GM18498 (cell line): ENCODE results near the gene ABCC1.
"Not testable (repeated sequence)": the region's sequence is repeated elsewhere in the genome, so short reads cannot be mapped to it uniquely, and the experiment has no call there.

ENCODE experiments used
- ATAC-seq: cut with Tn5 transposase; IDR thresholded peaks from one replicate; pipeline ENCODE4 v1.9.1; 2021; ENCODE audit warnings: mild to moderate bottlenecking, moderate library complexity; ENCODE audit not compliant: unreplicated experiment

Gene ABCC1

DNA sequence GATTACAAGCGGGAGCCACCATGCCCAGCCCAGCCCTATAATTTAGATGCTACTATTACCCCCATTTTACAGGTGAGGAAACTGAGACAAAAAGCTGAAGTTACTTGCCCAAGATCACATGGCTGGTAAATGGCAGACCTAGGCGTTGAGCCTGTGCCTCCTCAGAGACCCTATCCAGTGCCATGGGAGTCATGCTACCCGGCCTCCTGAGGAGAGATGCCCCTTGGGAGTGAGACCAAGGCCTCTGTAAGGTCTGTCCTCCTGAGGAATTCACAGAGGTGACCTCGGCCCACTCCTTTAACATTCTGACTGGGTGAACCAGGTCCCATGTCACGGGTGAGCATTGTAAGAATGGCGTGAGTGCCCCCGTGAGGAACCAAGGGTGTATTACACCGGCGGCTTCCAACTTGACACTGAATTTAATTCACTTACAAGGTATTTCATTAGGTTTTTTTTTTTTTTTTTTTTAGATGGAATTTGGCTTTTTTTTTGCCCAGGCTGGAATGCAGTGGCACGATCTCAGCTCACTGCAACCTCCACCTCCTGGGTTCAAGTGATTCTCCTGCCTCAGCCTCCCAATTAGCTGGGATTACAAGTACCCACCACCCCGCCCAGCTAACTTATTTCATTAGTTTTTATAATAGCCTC is 178.2 kb downstream of the ABCC1 start:
- ATAC-seq = no peak

- ATAC-seq = no peak
These were observed 181.8 kb downstream of the ABCC1 start for GRCh38 chr16:16131204-16131603.

DNA sequence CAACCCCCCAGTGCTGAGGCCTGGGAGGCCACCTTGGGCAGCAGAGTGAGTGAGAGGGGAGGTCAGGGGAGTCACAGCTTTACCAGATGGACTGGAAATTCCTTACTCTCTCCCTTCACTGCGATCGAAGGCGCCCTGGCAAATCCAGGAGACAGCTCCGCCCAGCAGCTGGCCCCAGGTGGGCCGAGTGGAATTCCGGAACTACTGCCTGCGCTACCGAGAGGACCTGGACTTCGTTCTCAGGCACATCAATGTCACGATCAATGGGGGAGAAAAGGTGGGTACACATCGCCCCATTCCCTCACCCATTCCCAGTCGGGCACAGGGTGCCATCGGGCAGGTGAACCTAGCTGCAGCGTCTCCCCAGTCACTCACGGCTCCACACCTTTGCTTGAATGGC is 182.2 kb downstream of the ABCC1 start:
- ATAC-seq = no peak

DNA sequence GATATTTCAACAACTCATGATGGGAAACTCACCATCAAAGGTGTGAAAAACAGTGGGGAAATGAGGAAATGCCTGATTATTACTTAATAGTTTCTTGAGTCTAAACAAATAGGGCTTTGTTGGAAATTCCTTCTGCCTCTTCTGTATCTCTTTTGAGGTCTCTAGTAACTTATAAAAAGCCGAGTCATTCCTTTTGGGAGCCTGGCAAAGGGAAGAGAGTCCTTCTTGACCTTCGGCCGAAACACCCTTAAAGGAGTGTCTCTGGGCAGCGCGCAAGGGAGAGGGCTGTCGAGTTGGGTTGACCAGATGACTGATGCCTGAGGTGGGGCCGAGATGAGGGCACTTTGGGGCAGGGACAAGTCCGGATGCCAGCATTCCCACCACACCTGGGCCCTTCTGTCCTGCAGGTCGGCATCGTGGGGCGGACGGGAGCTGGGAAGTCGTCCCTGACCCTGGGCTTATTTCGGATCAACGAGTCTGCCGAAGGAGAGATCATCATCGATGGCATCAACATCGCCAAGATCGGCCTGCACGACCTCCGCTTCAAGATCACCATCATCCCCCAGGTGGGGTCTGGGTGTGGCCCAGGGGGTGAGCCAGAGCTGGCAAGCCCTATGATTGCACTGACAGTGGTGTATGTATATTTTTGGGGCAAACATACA is 184.7 kb downstream of the ABCC1 start:
- ATAC-seq = no peak

DNA sequence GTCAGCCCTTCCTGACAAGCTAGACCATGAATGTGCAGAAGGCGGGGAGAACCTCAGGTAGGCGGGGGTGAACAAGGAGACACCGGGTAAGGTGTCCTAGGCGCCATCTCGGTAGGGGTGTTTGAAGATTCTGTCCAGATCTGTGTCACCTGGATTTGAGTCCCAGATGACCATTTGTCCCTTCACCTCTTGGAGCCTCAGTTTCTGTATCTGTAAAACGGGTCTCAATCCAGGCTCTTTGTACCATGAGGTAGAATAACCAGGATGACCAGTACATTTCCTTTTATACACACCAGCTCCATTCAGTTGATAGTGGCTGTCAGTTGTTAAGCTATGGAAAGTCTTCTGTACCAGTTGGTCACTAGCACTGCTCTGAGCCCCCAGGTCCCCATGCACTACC is 187.2 kb downstream of the ABCC1 start:
- no peak for ATAC-seq

DNA sequence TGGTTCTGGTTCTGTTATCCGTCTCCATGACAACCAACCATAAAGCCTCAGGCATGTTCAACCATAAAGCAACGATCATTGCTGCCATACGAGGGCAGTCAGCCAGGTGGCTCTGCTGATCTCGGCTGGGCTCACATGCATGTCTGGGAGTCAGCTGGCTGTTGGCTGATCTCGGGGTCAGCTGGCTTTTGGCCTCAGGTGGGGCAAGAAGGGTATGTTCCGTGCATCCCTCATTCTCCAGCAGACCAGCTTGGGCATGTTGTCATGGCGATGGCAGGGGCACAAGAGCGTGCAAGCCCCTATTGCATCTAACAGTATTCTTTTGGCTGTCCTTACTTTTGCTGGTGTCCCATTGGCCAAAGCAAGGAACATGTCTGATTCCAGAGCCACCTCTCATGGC is 187.7 kb downstream of the ABCC1 start:
- no peak for ATAC-seq

GRCh38 chr16:16138034-16138635 is 188.7 kb downstream of the ABCC1 start:
- ATAC-seq = no peak

DNA sequence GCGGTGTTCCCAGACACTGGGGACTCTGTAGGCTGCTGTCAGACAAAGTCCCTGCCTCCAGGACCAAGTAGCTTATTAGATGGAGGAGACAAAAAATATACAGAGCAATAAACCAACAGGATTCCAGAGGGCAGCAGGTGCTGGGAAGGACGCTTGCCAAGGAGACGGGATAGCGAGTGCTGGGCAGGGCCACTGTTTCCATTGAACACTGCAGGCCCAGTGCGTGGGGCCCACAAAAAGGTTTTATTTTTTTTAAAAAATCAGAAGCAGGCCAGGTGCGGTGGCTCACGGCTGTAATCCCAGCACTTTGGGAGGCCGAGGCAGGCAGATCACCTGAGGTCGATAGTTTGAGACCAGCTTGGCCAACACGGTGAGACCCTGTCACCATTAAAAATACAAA is 189.6 kb downstream of the ABCC1 start:
- no peak for ATAC-seq

DNA sequence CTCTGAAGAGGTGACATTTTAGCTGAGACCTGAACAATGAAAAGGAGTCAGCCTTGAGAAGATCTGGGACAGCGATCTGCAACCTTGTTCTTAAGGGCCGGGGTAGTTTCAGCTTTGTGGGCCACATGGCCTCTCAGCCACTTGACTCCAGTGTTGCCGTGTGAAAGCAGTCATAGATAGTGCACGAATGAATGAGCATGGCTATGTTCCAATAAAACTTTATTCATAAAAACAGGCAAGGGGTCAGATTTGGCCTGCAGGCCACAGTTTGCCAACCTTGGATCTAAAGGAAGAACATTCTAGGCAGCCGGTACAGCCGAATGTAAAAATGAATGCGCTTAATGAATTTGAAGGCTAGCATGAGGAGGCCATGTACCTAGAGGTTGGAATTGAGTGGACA is 190.4 kb downstream of the ABCC1 start:
- no peak for ATAC-seq

- no peak for ATAC-seq
These were observed 191.1 kb downstream of the ABCC1 start for GRCh38 chr16:16140537-16140936.

GRCh38 chr16:16141141-16141540 is 191.7 kb downstream of the ABCC1 start:
- no peak for ATAC-seq

- no peak for ATAC-seq
These were observed 192.5 kb downstream of the ABCC1 start for GRCh38 chr16:16141784-16142396.

GRCh38 chr16:16143038-16143763 is 193.8 kb downstream of the ABCC1 start:
- ATAC-seq = no peak

DNA sequence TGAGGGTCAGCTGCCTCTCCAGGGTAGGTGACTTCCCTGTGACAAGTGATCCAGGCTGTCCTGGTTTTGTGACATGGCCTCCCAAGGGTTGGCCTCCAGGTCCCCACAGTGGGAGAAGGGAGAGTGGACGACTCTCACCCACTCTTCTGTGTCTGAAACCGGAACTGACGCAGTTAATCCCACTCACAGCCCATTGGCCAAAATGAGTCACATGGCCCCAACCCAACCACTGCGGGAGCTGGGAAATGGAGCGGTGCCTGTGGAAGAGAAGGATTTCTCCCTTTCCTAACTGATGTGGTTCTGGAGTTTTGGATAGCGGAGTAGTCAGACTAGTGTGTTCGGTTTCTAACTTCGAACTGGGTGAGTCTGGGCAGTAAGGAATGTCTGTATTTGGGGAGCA is 194.5 kb downstream of the ABCC1 start:
- ATAC-seq = no peak

DNA sequence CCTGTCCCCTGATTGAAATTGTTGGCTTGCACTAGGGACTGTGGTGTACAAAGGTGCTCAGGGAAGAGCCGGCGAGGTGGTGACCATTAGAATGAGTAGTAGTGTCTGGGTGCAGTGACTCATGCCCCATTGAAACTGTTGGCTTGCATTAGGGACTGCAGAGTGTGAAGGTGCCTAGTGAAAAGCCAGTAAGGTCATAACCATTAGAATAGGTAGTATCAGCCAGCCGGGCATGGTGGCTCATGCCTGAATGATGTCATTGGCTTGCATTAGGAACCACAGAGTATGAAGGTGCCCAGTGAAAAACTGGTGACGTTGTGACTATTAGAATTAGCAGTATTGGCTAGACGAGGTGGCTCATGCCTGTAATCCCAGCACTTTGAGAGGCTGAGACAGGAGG is 195.0 kb downstream of the ABCC1 start:
- ATAC-seq = no peak

- no peak for ATAC-seq
These were observed 195.9 kb downstream of the ABCC1 start for GRCh38 chr16:16145286-16145685.

DNA sequence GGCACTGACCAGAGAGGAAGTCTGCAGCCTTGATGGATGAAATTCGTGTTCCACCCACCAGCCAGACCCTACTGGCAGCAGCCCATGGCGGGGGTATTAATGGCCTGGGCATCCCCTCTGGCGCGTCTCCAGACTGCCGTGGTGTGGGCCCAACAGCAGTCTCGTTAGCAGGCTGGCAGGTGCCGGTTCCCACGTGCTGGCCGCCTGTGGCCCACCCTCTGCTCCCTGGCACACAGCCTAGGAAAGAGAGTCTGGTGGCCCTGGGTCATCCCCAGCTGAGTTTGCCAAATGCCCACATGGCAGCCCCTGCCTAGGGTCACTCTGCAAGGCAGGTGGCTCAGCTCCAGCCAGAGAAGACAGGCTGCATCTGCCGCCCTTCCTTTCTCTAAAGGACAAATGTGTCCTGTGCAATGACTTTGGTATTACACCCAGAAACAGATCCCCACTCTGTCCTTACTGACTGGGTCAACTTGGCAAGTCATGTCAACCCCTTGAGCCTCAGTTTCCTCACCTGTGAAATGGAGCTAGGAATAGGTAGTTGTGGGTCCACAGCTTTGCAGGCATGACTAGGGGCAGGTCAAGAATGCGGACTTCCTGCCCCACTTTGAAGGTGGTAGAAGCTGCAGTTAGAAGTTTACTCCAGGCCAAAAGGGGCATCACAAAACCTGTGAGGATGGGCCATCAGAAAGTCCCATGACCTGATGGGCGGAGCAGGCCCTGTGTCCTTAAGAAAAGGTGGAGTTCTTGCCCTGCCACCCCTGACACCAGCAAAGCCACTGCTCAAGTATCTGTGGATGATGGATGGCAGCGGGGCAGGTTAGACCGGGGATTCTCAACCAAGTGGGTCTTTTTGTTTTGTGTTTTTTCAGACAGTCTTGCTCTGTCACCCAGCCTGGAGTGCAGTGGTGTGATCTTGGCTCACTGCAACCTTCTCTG is 197.2 kb downstream of the ABCC1 start:
- no peak for ATAC-seq

DNA sequence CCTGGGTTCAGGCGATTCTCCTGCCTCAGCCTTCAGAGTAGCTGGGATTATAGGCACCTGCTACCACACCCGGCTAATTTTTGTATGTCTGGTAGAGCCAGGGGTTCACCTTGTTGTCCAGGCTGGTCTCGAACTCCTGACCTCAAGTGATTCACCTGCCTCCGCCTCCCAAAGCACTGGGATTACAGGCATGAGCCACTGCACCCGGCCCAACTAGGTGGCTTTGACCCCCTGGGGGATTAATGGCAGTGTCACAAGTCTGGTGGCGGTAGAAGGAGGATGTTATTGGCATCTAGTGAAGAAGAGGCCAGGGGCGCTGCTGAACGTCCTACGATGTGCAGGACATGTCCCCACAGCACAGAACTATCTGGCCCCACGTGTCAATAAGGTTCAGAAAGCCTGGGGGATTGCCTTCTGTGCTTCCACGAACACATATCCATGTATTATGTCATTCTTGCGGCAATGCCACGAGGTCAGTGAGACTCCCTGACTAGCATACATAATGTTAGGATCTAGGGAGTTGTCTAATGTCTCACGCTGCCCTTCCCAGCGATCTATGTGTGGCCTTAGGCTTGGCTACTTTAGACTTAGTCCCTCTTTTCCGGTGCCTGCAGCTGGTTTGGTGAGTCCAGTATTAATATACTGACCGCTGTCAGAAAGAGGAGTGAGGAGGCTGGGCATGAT is 198.0 kb downstream of the ABCC1 start:
- no peak for ATAC-seq

GRCh38 chr16:16148000-16148599 is 198.7 kb downstream of the ABCC1 start:
- not testable (repeated sequence) for ATAC-seq
